ENCODE measurements around the gene CSMD2.

The CSMD2 gene

DNA sequence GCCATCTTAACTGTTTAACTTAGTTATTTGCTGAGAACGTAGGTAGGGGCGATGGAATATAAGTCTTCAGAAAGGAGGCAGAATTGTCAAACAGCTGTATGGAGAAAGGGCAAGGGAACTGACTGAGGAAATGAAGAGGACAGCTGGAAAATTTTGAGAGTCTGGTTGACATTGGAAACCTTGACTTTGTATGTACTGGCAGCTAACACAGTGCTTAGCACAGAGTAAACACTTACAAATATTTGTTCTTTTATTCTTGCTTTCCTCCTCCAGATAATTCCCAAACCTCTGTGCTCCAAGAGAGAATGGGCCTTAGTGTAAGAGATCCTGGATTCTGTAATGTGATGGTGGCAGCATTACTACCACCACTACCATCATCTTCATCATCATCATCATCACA lies 601.3 kb downstream of the CSMD2 start:
- no peak overlapping the region for H3K4me3 Mint-ChIP-seq
- no peak overlapping the region for H3K27ac Mint-ChIP-seq
- no peak for ATAC-seq (ENCODE audit: low read depth)
- H3K9me3 Mint-ChIP-seq, result peaks cover 3% of the 10 kb centered on the region
- no peaks in the 10 kb centered on the region for H3K36me3 Mint-ChIP-seq
- H3K4me1 Mint-ChIP-seq, result no peaks in the 10 kb centered on the region
- DNase-seq (ENCODE audit: low spot score in 2 of 2), result no peak
- H3K27me3 Mint-ChIP-seq, result peaks cover 14% of the 10 kb centered on the region

DNA sequence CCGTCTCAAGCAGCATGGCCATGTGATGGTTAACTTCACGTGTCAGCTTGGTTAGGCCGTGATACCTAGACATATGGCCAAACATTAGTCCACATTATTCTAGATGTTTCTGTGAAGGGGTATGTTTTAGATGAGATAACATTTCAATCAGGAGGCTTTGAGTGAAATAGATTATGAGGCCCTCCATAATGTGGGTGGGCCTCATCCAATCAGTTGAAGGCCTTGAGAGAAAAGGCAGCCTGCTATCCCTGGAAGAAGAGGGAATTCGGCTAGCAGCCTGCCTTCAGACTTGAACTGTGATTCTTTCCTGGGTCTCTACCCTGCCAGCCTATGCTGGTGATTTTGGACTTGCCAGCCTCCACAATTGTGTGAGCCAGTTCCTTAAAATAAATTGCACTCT lies 602.5 kb downstream of the CSMD2 start:
- no peaks in the 10 kb centered on the region for H3K36me3 Mint-ChIP-seq
- no peak for ATAC-seq (ENCODE audit: low read depth)
- H3K4me1 Mint-ChIP-seq, result no peaks in the 10 kb centered on the region
- H3K4me3 Mint-ChIP-seq, result no peak overlapping the region
- H3K27ac Mint-ChIP-seq, result no peak overlapping the region
- H3K9me3 Mint-ChIP-seq, result peaks cover 3% of the 10 kb centered on the region
- DNase-seq (ENCODE audit: low spot score in 2 of 2), result no peak
- peaks cover 17% of the 10 kb centered on the region for H3K27me3 Mint-ChIP-seq

DNA sequence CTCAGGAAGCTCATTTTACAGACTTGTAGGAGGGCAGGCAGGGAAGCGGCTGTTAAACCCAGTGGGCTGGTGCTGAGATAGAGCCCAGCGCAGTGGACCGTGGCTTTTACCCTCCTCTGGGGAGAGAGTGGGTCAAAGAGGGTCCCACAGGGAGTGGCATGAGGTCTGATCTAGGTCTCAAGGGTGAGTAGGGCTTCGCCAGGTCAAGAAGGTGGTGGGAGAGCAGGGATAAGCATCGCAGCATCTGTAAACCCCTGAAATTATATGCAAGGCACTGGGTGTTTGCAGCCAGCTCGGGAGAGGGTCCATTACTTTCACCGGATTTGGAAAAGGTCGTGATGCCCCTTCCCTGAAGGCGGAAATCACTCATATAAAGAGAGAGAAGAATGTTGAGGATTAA lies 603.5 kb downstream of the CSMD2 start:
- Mint-ChIP-seq H3K4me1 (no peaks in the 10 kb centered on the region), H3K4me3 (no peak overlapping the region), H3K36me3 (no peaks in the 10 kb centered on the region), H3K27me3 (peaks cover 19% of the 10 kb centered on the region), H3K9me3 (peaks cover 4% of the 10 kb centered on the region), H3K27ac (no peak overlapping the region)
- DNase-seq (ENCODE audit: low spot score in 2 of 2) (no peak), ATAC-seq (ENCODE audit: low read depth) (no peak)

DNA sequence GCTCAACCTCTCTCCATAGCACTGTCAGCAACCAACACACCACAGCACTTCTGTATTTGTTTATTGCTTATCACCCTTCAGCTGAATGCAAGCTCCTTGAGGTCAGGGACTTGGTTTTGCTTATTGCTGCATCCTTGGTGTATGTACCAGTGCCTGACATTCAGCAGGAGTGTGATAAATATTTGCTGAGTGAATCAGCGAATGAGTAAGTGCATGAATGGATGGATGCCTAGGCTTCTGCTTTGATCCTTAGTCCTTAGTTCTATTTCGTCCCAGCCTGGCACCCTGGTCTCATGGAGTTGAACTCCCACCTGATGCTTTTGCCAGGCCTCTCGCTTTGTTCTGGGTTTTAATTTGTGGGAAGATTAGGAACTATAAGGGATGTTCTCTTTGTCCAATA lies 604.4 kb downstream of the CSMD2 start:
- Mint-ChIP-seq H3K36me3 (no peaks in the 10 kb centered on the region), H3K27ac (no peak overlapping the region), H3K4me1 (no peaks in the 10 kb centered on the region), H3K4me3 (no peak overlapping the region), H3K9me3 (peaks cover 2% of the 10 kb centered on the region), H3K27me3 (peaks cover 19% of the 10 kb centered on the region)
- ATAC-seq (ENCODE audit: low read depth) (no peak), DNase-seq (ENCODE audit: low spot score in 2 of 2) (no peak)

DNA sequence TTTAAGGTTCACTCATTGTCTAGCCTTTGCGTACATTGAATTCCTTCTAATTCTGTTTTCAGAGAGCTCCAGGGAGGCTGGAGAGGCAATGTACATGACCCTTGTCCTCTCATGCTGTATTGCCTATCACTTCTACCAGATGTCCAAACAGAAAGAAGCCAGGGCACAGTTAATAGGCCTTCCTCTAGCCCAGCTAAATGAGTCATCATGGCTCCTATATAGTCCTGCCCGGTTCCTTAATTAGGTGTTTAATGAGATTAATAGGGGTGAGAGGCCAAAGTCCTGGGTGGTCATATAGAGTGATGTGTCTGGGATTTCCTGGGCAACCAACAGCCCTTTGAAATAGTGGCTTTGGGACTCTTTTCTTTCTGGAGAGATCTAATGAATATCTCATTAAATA lies 616.3 kb downstream of the CSMD2 start:
- Mint-ChIP-seq H3K9me3 (peaks cover 4% of the 10 kb centered on the region), H3K4me3 (no peak overlapping the region), H3K36me3 (peaks cover 2% of the 10 kb centered on the region), H3K27ac (no peak overlapping the region), H3K27me3 (peaks cover 14% of the 10 kb centered on the region), H3K4me1 (no peaks in the 10 kb centered on the region)
- ATAC-seq (ENCODE audit: low read depth), result no peak
- DNase-seq (ENCODE audit: low spot score in 2 of 2), result no peak

DNA sequence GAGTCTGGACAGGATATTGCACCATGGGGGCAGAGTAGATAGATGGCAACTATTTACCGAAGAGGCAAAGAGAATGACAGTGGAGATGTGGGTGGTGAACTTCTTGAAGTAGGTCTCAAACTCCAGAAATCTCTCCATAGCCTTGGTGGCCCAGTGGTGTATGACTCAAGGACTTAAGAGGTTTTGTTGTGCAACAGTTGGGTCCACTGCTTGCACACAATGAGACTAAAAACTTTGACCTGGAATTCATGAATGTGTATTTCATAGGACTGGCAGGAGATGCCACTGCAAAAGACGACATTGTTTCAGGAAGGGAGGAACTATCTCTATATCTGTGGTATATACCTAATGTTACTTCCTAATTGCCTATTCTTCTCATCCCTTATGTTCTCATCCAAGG lies 616.7 kb downstream of the CSMD2 start:
- H3K36me3 Mint-ChIP-seq, result peaks cover 2% of the 10 kb centered on the region
- H3K4me3 Mint-ChIP-seq, result no peak overlapping the region
- no peak overlapping the region for H3K27ac Mint-ChIP-seq
- H3K4me1 Mint-ChIP-seq, result no peaks in the 10 kb centered on the region
- H3K9me3 Mint-ChIP-seq, result peaks cover 4% of the 10 kb centered on the region
- DNase-seq (ENCODE audit: low spot score in 2 of 2), result no peak
- ATAC-seq (ENCODE audit: low read depth), result no peak
- peaks cover 14% of the 10 kb centered on the region for H3K27me3 Mint-ChIP-seq

DNA sequence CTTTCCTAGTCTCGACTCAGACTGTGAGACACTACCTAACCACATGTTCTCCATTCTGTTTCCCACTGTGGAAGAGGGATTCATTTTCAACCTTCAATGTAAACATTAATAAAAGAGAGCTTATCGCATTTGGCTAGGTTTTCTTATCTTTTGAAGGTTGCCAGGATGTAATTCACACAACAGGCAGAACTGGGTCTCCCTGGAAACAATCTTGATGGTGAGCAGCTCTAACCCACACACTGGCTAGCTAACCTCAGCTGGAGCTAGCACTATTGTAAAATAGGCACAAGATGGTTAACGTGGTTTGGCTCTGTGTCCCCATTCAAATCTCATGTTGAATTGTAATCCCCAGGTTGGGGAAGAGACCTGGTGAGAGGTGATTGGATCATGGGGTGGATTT lies 617.5 kb downstream of the CSMD2 start:
- H3K27me3 Mint-ChIP-seq, result peaks cover 12% of the 10 kb centered on the region
- H3K4me3 Mint-ChIP-seq, result no peak overlapping the region
- ATAC-seq (ENCODE audit: low read depth), result no peak
- no peaks in the 10 kb centered on the region for H3K4me1 Mint-ChIP-seq
- H3K27ac Mint-ChIP-seq, result no peak overlapping the region
- no peak for DNase-seq (ENCODE audit: low spot score in 2 of 2)
- peaks cover 4% of the 10 kb centered on the region for H3K9me3 Mint-ChIP-seq
- peaks cover 2% of the 10 kb centered on the region for H3K36me3 Mint-ChIP-seq

DNA sequence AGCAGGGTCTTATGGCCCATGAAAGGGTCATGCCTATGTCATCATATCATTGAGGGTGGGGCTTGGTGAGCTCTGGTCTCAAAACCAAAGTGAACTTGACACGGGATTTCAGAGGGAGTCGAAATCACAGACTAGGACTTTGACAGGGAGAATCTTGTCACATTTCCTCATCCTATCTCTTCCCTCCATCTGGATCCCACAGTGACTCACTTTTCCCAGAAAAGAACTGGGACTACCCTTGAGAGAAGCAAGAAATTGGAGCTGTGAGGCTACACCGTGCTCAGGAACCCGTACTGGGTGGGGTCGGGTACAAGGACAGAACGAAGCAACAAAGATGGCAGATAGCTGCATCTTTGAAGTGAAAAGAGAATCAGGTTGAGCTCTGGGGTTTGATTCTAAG lies 623.1 kb downstream of the CSMD2 start:
- H3K27me3 Mint-ChIP-seq, result peaks cover 6% of the 10 kb centered on the region
- H3K36me3 Mint-ChIP-seq, result no peaks in the 10 kb centered on the region
- no peak overlapping the region for H3K4me3 Mint-ChIP-seq
- no peak overlapping the region for H3K27ac Mint-ChIP-seq
- no peaks in the 10 kb centered on the region for H3K9me3 Mint-ChIP-seq
- no peaks in the 10 kb centered on the region for H3K4me1 Mint-ChIP-seq
- ATAC-seq (ENCODE audit: low read depth) (no peak), DNase-seq (ENCODE audit: low spot score in 2 of 2) (no peak)

DNA sequence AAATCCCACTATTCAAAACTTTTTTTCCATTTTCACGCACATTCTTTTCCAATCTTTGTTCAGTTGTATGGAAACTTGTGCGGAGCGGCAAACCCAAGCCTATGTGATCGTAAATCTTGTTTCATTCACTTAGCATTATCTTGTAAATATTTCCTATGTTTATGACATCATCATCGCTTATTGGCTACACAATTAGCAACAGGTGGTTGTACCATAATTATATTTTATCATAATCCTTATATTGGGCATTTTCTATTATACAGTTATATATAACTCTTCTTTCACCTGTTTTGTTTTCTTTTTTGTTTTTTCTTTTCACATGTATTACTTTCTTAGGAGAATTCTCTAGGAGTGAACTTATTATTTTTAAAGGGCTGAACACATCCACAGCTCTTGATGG lies 627.1 kb downstream of the CSMD2 start:
- no peaks in the 10 kb centered on the region for H3K4me1 Mint-ChIP-seq
- no peak for ATAC-seq (ENCODE audit: low read depth)
- no peaks in the 10 kb centered on the region for H3K36me3 Mint-ChIP-seq
- H3K27ac Mint-ChIP-seq, result no peak overlapping the region
- no peak for DNase-seq (ENCODE audit: low spot score in 2 of 2)
- no peak overlapping the region for H3K4me3 Mint-ChIP-seq
- no peaks in the 10 kb centered on the region for H3K9me3 Mint-ChIP-seq
- peaks cover 15% of the 10 kb centered on the region for H3K27me3 Mint-ChIP-seq

DNA sequence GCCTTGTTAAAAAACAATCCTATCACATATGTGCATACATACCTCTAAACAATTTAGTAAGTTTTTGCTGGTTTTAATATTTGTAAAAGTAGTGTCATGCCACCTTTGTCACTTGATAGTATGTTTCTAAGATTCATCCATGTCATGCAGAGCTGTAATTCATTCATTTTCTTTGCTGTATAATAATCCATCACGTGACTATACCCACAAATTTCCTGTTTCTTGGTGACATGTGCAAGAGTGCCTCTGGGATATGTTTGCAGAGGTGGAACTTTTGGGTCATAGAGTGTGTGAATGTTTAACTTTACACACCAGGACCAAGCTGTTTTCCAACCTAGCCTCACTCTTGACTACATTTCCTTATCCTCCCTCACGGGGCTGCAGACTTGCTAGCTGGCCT lies 629.7 kb downstream of the CSMD2 start:
- H3K27me3 Mint-ChIP-seq, result peaks cover 12% of the 10 kb centered on the region
- DNase-seq (ENCODE audit: low spot score in 2 of 2) (no peak), ATAC-seq (ENCODE audit: low read depth) (no peak)
- H3K36me3 Mint-ChIP-seq, result no peaks in the 10 kb centered on the region
- H3K4me1 Mint-ChIP-seq, result no peaks in the 10 kb centered on the region
- H3K27ac Mint-ChIP-seq, result no peak overlapping the region
- no peak overlapping the region for H3K4me3 Mint-ChIP-seq
- no peaks in the 10 kb centered on the region for H3K9me3 Mint-ChIP-seq

DNA sequence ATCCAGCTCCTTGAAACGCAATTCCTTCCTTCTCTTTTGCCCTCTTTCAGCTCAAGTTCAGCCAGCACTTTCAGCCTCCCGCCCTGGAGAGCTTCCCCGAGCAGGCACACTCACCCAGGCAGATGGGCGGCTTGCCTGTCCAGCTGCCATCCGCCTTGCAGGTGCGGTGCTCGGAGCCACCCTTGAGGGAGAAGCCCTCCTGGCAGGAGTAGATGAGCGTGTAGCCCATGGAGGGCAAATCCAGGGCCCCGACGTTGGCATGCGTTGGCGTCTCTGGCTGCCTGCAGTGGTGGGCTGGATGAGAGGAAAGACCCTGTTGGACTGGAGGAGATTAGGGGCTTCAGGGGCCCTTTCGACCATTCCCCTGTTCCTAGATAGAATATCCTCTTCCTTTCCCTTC lies 632.1 kb downstream of the CSMD2 start:
- Mint-ChIP-seq H3K4me1 (no peaks in the 10 kb centered on the region), H3K4me3 (no peak overlapping the region), H3K27ac (no peak overlapping the region), H3K36me3 (no peaks in the 10 kb centered on the region), H3K27me3 (peaks cover 11% of the 10 kb centered on the region), H3K9me3 (no peaks in the 10 kb centered on the region)
- DNase-seq (ENCODE audit: low spot score in 2 of 2), result no peak
- ATAC-seq (ENCODE audit: low read depth), result no peak

DNA sequence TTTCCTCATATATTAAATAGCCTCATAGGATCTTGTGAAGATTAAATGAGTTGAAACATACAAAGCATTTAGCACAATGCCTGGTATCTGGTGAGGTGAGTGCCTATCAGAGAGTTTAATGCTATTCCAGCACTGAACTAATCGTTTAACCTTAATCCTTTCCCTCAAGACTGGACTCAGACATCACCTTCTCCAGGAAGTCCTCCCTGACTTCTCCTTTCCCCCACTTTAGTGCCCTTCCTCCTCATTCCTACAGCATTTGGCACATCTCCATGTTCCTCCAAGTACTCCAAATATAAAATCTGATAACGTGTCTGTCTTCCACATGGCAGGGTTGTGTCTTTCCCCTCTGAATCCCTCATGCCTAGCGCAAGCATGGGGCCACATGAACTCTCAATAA lies 632.8 kb downstream of the CSMD2 start:
- H3K36me3 Mint-ChIP-seq, result no peaks in the 10 kb centered on the region
- H3K27ac Mint-ChIP-seq, result no peak overlapping the region
- H3K9me3 Mint-ChIP-seq, result no peaks in the 10 kb centered on the region

DNA sequence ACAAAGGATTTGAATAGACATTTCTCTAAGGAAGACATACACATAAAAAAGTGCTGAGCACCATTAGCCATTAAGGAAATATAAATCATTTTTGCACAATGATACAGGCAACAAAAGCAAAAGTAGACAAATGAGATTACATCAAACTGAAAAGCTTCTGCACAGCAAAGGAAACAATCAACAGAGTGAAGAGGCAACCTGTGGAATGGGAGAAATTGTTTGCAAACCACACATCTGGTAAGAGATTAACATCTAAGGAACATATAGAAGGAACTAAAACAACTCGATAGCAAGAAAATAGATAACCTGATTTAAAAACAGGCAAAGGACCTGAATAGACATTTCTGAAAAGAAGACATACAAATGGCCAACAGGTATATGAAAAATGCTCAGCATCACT lies 635.1 kb downstream of the CSMD2 start:
- H3K27me3 Mint-ChIP-seq, result peaks cover 10% of the 10 kb centered on the region
- no peak overlapping the region for H3K4me3 Mint-ChIP-seq
- no peaks in the 10 kb centered on the region for H3K4me1 Mint-ChIP-seq

More for the DNA sequence above, 632.8 kb downstream of the CSMD2 start:
- no peak for ATAC-seq (ENCODE audit: low read depth)
- Mint-ChIP-seq H3K4me1 (no peaks in the 10 kb centered on the region), H3K4me3 (no peak overlapping the region), H3K27me3 (peaks cover 11% of the 10 kb centered on the region)
- DNase-seq (ENCODE audit: low spot score in 2 of 2), result no peak

DNA sequence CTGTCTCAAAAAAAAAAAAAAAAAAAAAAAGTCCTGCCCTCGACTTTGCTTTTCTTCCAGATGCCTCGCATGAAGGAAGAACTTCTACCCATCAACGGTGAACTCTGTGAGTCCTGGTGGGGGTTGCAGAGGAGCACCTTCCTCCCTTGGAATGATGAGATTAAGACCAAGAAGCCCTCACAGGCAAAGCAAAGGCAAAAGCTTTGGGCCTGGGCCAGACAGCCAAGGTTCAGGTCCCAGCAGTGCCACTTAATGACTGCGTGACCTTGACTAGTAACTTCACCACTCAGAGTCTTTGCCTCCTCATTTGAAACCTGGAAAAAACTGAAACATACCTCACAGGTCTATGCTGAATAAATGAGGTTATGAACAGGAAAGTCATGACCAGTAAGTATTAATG lies 637.1 kb downstream of the CSMD2 start:
- no peak for DNase-seq (ENCODE audit: low spot score in 2 of 2)
- Mint-ChIP-seq H3K4me1 (no peaks in the 10 kb centered on the region), H3K27me3 (peaks cover 13% of the 10 kb centered on the region), H3K27ac (no peak overlapping the region), H3K9me3 (peaks cover 2% of the 10 kb centered on the region), H3K36me3 (no peaks in the 10 kb centered on the region), H3K4me3 (no peak overlapping the region)
- no peak for ATAC-seq (ENCODE audit: low read depth)

More for the DNA sequence above, 635.1 kb downstream of the CSMD2 start:
- Mint-ChIP-seq H3K27ac (no peak overlapping the region), H3K9me3 (peaks cover 2% of the 10 kb centered on the region), H3K36me3 (no peaks in the 10 kb centered on the region)
- no peak for DNase-seq (ENCODE audit: low spot score in 2 of 2)
- no peak for ATAC-seq (ENCODE audit: low read depth)

DNA sequence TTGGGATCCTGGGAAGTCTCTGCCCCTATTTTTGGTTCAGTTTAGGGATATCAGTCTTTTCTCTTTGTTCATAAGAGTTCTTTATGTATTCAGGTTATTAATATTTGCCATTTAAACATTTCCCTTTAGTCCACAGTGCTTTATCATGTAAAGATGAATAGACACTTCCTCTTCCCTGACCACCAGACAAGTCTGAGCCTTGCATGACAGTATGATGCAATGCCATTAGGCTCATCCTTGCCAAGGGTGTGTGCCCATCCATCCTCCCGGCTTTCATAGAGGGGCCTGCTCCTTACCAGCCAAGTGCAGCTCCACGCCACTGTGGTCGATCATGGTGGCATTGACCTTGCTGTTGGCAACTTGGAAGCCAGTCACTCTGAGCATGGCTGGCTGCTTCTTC lies 640.4 kb downstream of the CSMD2 start:
- ATAC-seq (ENCODE audit: low read depth) (no peak), DNase-seq (ENCODE audit: low spot score in 2 of 2) (no peak)
- Mint-ChIP-seq H3K27me3 (peaks cover 21% of the 10 kb centered on the region), H3K36me3 (no peaks in the 10 kb centered on the region), H3K27ac (no peak overlapping the region), H3K4me3 (no peak overlapping the region), H3K4me1 (no peaks in the 10 kb centered on the region), H3K9me3 (peaks cover 2% of the 10 kb centered on the region)

Data from memory B cell (primary cell).